CD4-positive, alpha-beta T cell treated with Interleukin-15 for 1 hour (primary cell): ENCODE measurements around the gene RHOBTB3.
"Not testable (repeated sequence)": the region's sequence is repeated elsewhere in the genome, so short reads cannot be mapped to it uniquely, and the experiment has no call there.

ENCODE experiments used
- DNase-seq: peaks from one replicate; pipeline ENCODE4 v3.0.0-alpha.2; 2020

The RHOBTB3 gene

GRCh38 chr5:95822542-95823181 lies 91.5 kb downstream of the RHOBTB3 start, which contains the start of gene GLRX:
GLRX (minus strand) TSS chr5:95822726; CDS start chr5:95822662, 64 bp downstream.
- peak; percentile 36 for DNase-seq

- no peak for DNase-seq
Observed at GRCh38 chr5:95823218-95823737, 92.1 kb downstream of the RHOBTB3 start.

- DNase-seq = peak; percentile 64
Observed at GRCh38 chr5:95823738-95824609, 92.8 kb downstream of the RHOBTB3 start.

GRCh38 chr5:95824747-95825146 lies 93.6 kb downstream of the RHOBTB3 start:
- no peak for DNase-seq

GRCh38 chr5:95825495-95825894 lies 94.4 kb downstream of the RHOBTB3 start:
- DNase-seq = no peak

- DNase-seq = peak; percentile 31
Observed at GRCh38 chr5:95826949-95827891, 96.1 kb downstream of the RHOBTB3 start.

GRCh38 chr5:95827892-95828246 lies 96.7 kb downstream of the RHOBTB3 start:
- no peak for DNase-seq

GRCh38 chr5:95830226-95830625 lies 99.1 kb downstream of the RHOBTB3 start:
- DNase-seq = no peak

GRCh38 chr5:95832664-95833063 lies 101.5 kb downstream of the RHOBTB3 start:
- no peak for DNase-seq

GRCh38 chr5:95835682-95836385 lies 104.7 kb downstream of the RHOBTB3 start:
- DNase-seq = no peak

- no peak for DNase-seq
Observed at GRCh38 chr5:95836544-95836943, 105.4 kb downstream of the RHOBTB3 start.

GRCh38 chr5:95836971-95837370 lies 105.8 kb downstream of the RHOBTB3 start:
- DNase-seq = not testable (repeated sequence)

- no peak for DNase-seq
Observed at GRCh38 chr5:95837492-95837891, 106.4 kb downstream of the RHOBTB3 start.

- no peak for DNase-seq
Observed at GRCh38 chr5:95838001-95838520, 106.9 kb downstream of the RHOBTB3 start.

GRCh38 chr5:95838556-95838955 lies 107.4 kb downstream of the RHOBTB3 start:
- DNase-seq = no peak

GRCh38 chr5:95839658-95840057 lies 108.5 kb downstream of the RHOBTB3 start:
- no peak for DNase-seq

- no peak for DNase-seq
Observed at GRCh38 chr5:95840956-95841705, 110.0 kb downstream of the RHOBTB3 start.

- DNase-seq = no peak
Observed at GRCh38 chr5:95841914-95842812, 111.0 kb downstream of the RHOBTB3 start.

- peak; percentile 79 for DNase-seq
Observed at GRCh38 chr5:95842854-95843544, 111.9 kb downstream of the RHOBTB3 start.
